ENCODE results near the gene ANKRD23.

Gene ANKRD23

GRCh38 chr2:96838345-96839292 is 5.2 kb downstream of the ANKRD23 start:
- TF ChIP-seq, protein P1, sequence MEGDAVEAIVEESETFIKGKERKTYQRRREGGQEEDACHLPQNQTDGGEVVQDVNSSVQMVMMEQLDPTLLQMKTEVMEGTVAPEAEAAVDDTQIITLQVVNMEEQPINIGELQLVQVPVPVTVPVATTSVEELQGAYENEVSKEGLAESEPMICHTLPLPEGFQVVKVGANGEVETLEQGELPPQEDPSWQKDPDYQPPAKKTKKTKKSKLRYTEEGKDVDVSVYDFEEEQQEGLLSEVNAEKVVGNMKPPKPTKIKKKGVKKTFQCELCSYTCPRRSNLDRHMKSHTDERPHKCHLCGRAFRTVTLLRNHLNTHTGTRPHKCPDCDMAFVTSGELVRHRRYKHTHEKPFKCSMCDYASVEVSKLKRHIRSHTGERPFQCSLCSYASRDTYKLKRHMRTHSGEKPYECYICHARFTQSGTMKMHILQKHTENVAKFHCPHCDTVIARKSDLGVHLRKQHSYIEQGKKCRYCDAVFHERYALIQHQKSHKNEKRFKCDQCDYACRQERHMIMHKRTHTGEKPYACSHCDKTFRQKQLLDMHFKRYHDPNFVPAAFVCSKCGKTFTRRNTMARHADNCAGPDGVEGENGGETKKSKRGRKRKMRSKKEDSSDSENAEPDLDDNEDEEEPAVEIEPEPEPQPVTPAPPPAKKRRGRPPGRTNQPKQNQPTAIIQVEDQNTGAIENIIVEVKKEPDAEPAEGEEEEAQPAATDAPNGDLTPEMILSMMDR (IDR thresholded peaks at IDR 0.05; ENCODE audit: extremely low read depth, missing control alignments): no peak
- no peak for DNase-seq (ENCODE audit: low spot score)

DNA sequence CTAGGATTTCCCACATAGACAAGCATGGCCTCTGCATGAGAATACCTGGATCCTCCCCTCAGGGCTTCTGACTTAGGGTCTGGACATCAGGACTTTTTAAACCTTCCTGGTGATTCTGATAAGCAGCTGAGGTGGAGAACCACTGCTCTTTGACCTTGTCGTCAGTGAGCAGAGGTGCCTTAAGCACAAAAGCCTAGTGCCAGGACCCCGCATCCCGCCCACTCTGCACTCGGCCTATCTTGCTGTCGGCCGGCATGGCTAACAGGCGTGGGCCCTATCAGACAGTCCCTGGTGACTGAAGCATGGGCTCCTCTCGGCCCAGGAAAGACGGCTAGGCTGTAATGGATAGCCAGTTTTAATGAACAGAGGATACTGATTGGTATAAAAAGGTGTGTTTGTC is 6.2 kb downstream of the ANKRD23 start:
- TF ChIP-seq, protein P1 (IDR thresholded peaks at IDR 0.05; ENCODE audit: extremely low read depth, missing control alignments): no peak
- no peak for DNase-seq (ENCODE audit: low spot score)

GRCh38 chr2:96835830-96836229 is 8.0 kb downstream of the ANKRD23 start:
- DNase-seq (ENCODE audit: low spot score): no peak
- TF ChIP-seq, protein P1 (IDR thresholded peaks at IDR 0.05; ENCODE audit: extremely low read depth, missing control alignments): no peak

DNA sequence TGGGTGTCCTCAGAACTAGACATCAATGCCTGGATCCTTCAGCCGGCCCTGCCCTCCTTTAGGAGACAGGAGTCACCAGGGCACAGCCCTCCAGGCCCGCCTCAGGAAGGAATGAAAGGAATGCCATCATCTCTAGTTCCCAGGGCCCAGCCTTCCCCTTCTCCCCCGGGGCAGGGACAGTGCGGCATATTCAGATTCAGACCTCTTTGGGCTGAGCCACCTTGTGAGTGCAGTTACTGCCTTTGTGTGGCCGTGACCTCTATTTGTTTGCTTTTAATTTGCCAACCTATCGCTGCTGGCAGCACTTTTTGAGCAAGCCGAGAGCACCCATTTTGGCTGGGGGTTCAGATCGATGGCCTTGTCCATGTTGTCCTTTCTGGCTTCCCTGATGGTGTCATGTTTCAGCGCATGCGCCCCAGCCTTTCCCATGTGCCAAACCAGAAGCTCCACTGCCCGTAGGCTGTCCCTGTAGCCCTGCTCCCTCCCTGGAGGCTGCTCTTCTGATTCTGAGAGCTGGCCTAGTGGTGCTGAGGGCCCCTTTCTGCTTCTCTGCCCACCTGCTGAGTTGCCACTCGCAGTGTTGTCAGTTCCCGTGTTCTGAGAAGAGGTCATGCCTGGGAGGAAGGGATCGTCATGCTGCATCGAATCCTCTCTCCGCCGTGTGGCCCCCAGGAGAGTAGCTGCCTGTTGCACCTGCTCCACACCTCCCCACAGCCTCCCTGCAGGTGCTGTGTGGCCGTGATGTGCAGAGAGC is 10.9 kb downstream of the ANKRD23 start:
- DNase-seq (ENCODE audit: low spot score): no peak

GRCh38 chr2:96832408-96832753 is 11.4 kb downstream of the ANKRD23 start:
- TF ChIP-seq, protein P1 (IDR thresholded peaks at IDR 0.05; ENCODE audit: extremely low read depth, missing control alignments): no peak
- DNase-seq (ENCODE audit: low spot score): no peak

More for the DNA sequence above, 10.9 kb downstream of the ANKRD23 start:
- TF ChIP-seq, protein P1 (IDR thresholded peaks at IDR 0.05; ENCODE audit: extremely low read depth, missing control alignments): no peak

- TF ChIP-seq, protein P1 (IDR thresholded peaks at IDR 0.05; ENCODE audit: extremely low read depth, missing control alignments): no peak
- DNase-seq (ENCODE audit: low spot score): no peak
Measured at GRCh38 chr2:96831679-96832078, 12.1 kb downstream of the ANKRD23 start.

- no peak for DNase-seq (ENCODE audit: low spot score)
- TF ChIP-seq, protein P1 (IDR thresholded peaks at IDR 0.05; ENCODE audit: extremely low read depth, missing control alignments): no peak
Measured at GRCh38 chr2:96830044-96830562, 13.7 kb downstream of the ANKRD23 start.

All from GM20000 (cell line).